MCF 10A (cell line): Measurements from ENCODE around the gene CNOT3. TPM values are rescaled to one million over a fixed set of nuclear protein-coding genes. Genes with fewer than 3 reads are reported as not detected.

ENCODE experiments used
- BruUV-seq: library from RNA; stranded (reverse); fragments of 400-500 nt; replicated peaks from 2 replicates; lab custom pipeline; 2021; lab: Mats Ljungman, UMichigan
- CTCF ChIA-PET: fragments of 300-600 bp; sonication (Branson Sonifier 250); formaldehyde crosslinking; extraction: SDS; loops from one replicate; lab custom pipeline; 2021; ENCODE audit warnings: antibody characterized with exemption, inconsistent platforms; lab: Yijun Ruan, JAX
- POLR2A ChIA-PET: fragments of 300-600, 350-650 bp; sonication (Branson Sonifier 250); formaldehyde crosslinking; extraction: SDS; loops from one replicate; lab custom pipeline; 2020; ENCODE audit warnings: antibody characterized with exemption, inconsistent platforms; lab: Yijun Ruan, JAX
- DNase-seq: peaks from one replicate; pipeline ENCODE4 v3.0.0-alpha.2; 2018; ENCODE audit not compliant: unreplicated experiment
- H3K27ac Mint-ChIP-seq: one replicate; pipeline ENCODE4 v1.8.0; 2022; ENCODE audit warnings: mild to moderate bottlenecking, low read depth, mixed read lengths; ENCODE audit not compliant: unreplicated experiment
- H3K27me3 Mint-ChIP-seq: one replicate; pipeline ENCODE4 v1.8.0; 2022; ENCODE audit warnings: mixed read lengths; ENCODE audit not compliant: insufficient read depth, unreplicated experiment
- H3K36me3 Mint-ChIP-seq: one replicate; pipeline ENCODE4 v1.8.0; 2022; ENCODE audit warnings: mild to moderate bottlenecking, moderate library complexity, mixed read lengths; ENCODE audit not compliant: insufficient read depth, unreplicated experiment
- H3K4me1 Mint-ChIP-seq: one replicate; pipeline ENCODE4 v1.8.0; 2022; ENCODE audit warnings: mixed read lengths; ENCODE audit not compliant: insufficient read depth, unreplicated experiment
- H3K4me3 Mint-ChIP-seq: one replicate; pipeline ENCODE4 v1.8.0; 2022; ENCODE audit warnings: mild to moderate bottlenecking, moderate library complexity, mixed read lengths; ENCODE audit not compliant: unreplicated experiment
- H3K9me3 Mint-ChIP-seq: one replicate; pipeline ENCODE4 v1.8.0; 2022; ENCODE audit warnings: mixed read lengths; ENCODE audit not compliant: unreplicated experiment
- CTCF ChIP-seq: fragments of 200-600 bp; IDR thresholded peaks from one replicate; pipeline ENCODE4 v1.8.0; 2022; ENCODE audit warnings: antibody characterized with exemption, mild to moderate bottlenecking; ENCODE audit not compliant: unreplicated experiment
- intact Hi-C: fragments of 100-400 bp; cut with micrococcal nuclease; formaldehyde crosslinking; loops from 2 replicates; pipeline ENCODE4 v1.14.1; 2022
- total RNA-seq: library from RNA; stranded (reverse); gene quantifications from 2 replicates; pipeline ENCODE4 v1.2.3, GENCODE V29; 2022

The CNOT3 gene
- total RNA-seq, 1 experiment from 2014 or later: 80.5 TPM

DNA sequence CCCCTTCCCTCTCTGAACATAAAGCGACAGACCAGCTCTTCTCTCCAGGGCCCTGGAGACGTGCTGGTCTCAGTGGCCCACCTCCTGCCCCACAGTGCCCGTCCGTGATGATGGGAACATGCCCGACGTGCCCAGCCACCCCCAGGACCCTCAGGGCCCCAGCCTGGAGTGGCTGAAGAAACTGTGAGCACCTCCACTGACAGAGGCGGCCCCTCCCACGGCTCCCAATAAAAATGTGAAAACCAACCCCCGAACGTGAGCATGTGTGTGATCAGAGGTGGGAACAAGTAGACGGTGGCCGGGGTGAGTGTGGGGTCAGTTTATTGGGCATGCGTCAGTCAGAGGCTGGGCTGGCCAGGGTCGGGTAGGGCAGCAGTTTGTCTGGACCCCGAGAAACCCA is 30.8 kb upstream of the CNOT3 start:
- H3K9me3 Mint-ChIP-seq: no peaks in the 10 kb centered on the region
- TF ChIP-seq CTCF: no peak
- intact Hi-C loops: loop anchor here (10.0 kb wide), 1 partner anchor 242 kb away; the partner anchor contains the start of gene MYADM
- BruUV-seq: no TSS peak
- POLR2A ChIA-PET: interaction anchor here (2.1 to 2.5 kb wide), 2 partner anchors 9 to 30 kb away, joined by 4 to 11 read pairs; partner anchors contain the start of genes PRPF31 and TFPT
- H3K27ac Mint-ChIP-seq: no peak overlapping the region
- no peak for DNase-seq
- H3K36me3 Mint-ChIP-seq: peaks cover 61% of the 10 kb centered on the region
- H3K4me1 Mint-ChIP-seq: peaks cover 11% of the 10 kb centered on the region
- no peak overlapping the region for H3K4me3 Mint-ChIP-seq
- CTCF ChIA-PET: interaction anchor here (0.6 to 0.7 kb wide), 2 partner anchors 80 to 255 kb away, joined by 3 read pairs; no protein-coding TSS in a partner anchor
- no peaks in the 10 kb centered on the region for H3K27me3 Mint-ChIP-seq

DNA sequence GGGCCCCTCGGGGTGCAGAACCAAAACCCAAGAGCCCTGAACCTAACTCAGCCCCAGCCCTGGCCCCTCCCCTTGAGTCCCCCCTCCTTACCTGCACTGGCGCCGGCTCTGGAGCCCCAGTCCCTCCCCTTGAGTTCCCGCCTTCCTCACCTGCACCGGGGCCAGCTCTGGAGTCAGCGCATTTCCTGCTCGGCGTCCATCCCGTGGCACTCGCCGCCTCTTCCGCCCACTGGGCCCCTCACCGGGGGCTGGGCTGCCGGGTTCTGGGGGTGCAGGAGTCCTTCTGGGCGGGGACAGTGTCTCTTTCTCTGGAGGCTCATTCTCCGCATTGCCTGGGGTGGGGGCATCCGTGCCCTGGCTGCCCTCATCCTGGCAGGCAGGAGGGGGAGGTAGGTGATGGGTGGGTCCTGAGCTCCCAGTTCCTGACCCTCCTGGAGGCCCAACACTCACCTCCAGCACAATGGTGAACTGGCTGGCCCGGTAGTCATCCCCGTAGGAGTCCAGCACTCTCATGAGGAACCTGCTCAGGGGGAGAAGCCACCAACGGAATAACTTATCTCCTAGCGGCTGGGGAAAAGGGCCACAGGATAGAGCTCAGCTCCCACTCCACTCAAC is 29.6 kb upstream of the CNOT3 start:
- Mint-ChIP-seq H3K4me3 (no peak overlapping the region), H3K4me1 (peaks cover 11% of the 10 kb centered on the region), H3K27ac (no peak overlapping the region), H3K27me3 (no peaks in the 10 kb centered on the region), H3K9me3 (no peaks in the 10 kb centered on the region), H3K36me3 (peaks cover 71% of the 10 kb centered on the region)
- BruUV-seq: no TSS peak
- no peak for TF ChIP-seq CTCF
- no peak for DNase-seq
- intact Hi-C loops: loop anchor here (10.0 kb wide), 1 partner anchor 243 kb away; the partner anchor contains the start of gene MYADM
- ChIA-PET CTCF (interaction anchor here (0.5 to 0.9 kb wide), 3 partner anchors 17 to 1525 kb away, joined by 3 to 5 read pairs (median 5); partner anchors contain the start of gene MBOAT7), POLR2A (no interaction called here)

DNA sequence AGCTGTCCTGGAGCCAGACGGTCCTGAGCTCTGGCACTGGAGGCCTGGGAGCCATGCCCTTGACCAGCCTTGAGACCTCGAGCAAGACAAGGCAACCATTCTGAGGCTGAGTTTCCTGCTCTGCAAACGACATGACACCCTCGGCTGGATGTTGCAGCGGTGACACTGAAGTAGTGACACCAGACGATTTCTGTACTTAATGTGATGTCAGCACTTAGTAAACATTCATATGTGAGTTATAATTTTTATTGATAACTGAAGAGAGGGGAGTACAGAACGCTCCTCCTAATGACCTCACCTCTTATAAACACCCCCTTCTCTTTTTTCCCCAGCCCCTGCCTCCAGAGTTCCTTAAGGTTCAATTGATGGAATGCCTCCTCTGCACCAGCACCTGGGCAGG is 29.1 kb upstream of the CNOT3 start:
- POLR2A ChIA-PET: no interaction called here
- Mint-ChIP-seq H3K27me3 (no peaks in the 10 kb centered on the region), H3K4me3 (no peak overlapping the region), H3K36me3 (peaks cover 71% of the 10 kb centered on the region), H3K27ac (no peak overlapping the region), H3K4me1 (peaks cover 11% of the 10 kb centered on the region), H3K9me3 (no peaks in the 10 kb centered on the region)
- no peak for TF ChIP-seq CTCF
- CTCF ChIA-PET: interaction anchor here (0.9 kb wide), 1 partner anchor 81 kb away, joined by 3 read pairs; the partner anchor contains the start of gene MBOAT7
- no peak for DNase-seq
- intact Hi-C loops: loop anchor here (10.0 kb wide), 1 partner anchor 244 kb away; the partner anchor contains the start of gene MYADM
- BruUV-seq: no TSS peak

DNA sequence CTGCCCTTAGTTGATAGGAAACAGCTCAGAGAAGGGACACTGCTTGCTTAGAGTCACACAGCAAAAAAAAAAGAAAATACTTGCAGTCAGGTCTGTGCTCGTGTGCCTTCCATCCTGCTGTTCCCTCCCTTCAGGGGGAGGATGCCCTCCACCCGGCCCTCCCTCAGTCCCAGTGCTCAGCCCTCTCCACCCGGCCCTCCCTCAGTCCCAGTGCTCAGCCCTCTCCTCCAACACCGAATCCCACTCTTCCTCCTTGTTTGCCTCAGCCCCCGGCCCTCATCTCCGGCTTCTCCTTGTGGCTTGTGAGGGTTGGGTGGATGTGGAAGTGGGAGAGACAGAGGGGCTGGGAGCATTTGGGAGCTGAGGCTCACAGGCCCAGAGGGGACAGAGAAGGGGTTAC is 27.9 kb upstream of the CNOT3 start:
- Mint-ChIP-seq H3K4me3 (no peak overlapping the region), H3K4me1 (peaks cover 11% of the 10 kb centered on the region), H3K9me3 (no peaks in the 10 kb centered on the region), H3K27me3 (no peaks in the 10 kb centered on the region), H3K27ac (no peak overlapping the region), H3K36me3 (peaks cover 68% of the 10 kb centered on the region)
- TF ChIP-seq CTCF: no peak
- intact Hi-C loops: loop anchor here (10.0 kb wide), 1 partner anchor 245 kb away; the partner anchor contains the start of gene MYADM
- ChIA-PET POLR2A (no interaction called here), CTCF (interaction anchor here (0.5 to 0.9 kb wide), 2 partner anchors 219 to 1294 kb away, joined by 3 to 4 read pairs; no protein-coding TSS in a partner anchor)
- DNase-seq: no peak
- BruUV-seq: no TSS peak
